Smooth muscle cell (in vitro differentiated cells): ENCODE data around the gene IGLL5. TPM values are rescaled to one million over a fixed set of nuclear protein-coding genes. Genes with fewer than 3 reads are reported as not detected.
"Not testable (repeated sequence)": the region's sequence is repeated elsewhere in the genome, so short reads cannot be mapped to it uniquely, and the experiment has no call there.

Experiments
- DNase-seq: peaks from one replicate; lab custom pipeline; 2025; ENCODE audit not compliant: unreplicated experiment; lab: John Stamatoyannopoulos, UW
- H2AFZ ChIP-seq: fragments of 200-600 bp; sonication (generic); 2 replicates; pipeline ENCODE4 v1.6.0; 2016; ENCODE audit warnings: antibody characterized with exemption, low read depth, mild to moderate bottlenecking
- H3F3A ChIP-seq: fragments of 200-600 bp; sonication (generic); 2 replicates; pipeline ENCODE4 v1.6.0; 2017; ENCODE audit warnings: antibody characterized with exemption, low read depth
- H3K27ac ChIP-seq: fragments of 200-600 bp; sonication (generic); 2 replicates; pipeline ENCODE4 v1.5.1; 2016; ENCODE audit warnings: low read depth, mild to moderate bottlenecking
- H3K27me3 ChIP-seq: fragments of 200-600 bp; sonication (generic); 2 replicates; pipeline ENCODE4 v1.6.1; 2016; ENCODE audit warnings: low read depth, mild to moderate bottlenecking
- H3K36me3 ChIP-seq: fragments of 200-600 bp; sonication (generic); 2 replicates; pipeline ENCODE4 v1.5.1; 2016; ENCODE audit warnings: low read depth
- H3K4me1 ChIP-seq: fragments of 200-600 bp; sonication (generic); 2 replicates; pipeline ENCODE4 v1.5.1; 2016; ENCODE audit warnings: low read depth
- H3K4me2 ChIP-seq: fragments of 200-600 bp; sonication (generic); 2 replicates; pipeline ENCODE4 v1.6.0; 2016; ENCODE audit warnings: mild to moderate bottlenecking
- H3K4me3 ChIP-seq: fragments of 200-600 bp; sonication (generic); 2 replicates; pipeline ENCODE4 v1.5.1; 2016; ENCODE audit warnings: mild to moderate bottlenecking
- H3K79me2 ChIP-seq: fragments of 200-600 bp; sonication (generic); 2 replicates; pipeline ENCODE4 v1.6.0; 2016; ENCODE audit warnings: low read depth, mild to moderate bottlenecking
- H3K9ac ChIP-seq: fragments of 200-600 bp; sonication (generic); 2 replicates; pipeline ENCODE4 v1.6.0; 2016; ENCODE audit warnings: low read depth
- H3K9me3 ChIP-seq: fragments of 200-600 bp; sonication (generic); replicated peaks from 2 replicates; pipeline ENCODE4 v1.5.1; 2016; ENCODE audit warnings: low read depth
- H4K20me1 ChIP-seq: fragments of 200-600 bp; sonication (generic); 2 replicates; pipeline ENCODE4 v1.6.0; 2016; ENCODE audit warnings: low read depth
- CTCF ChIP-seq: fragments of 200-600 bp; sonication (generic); IDR thresholded peaks from 2 replicates; pipeline ENCODE4 v1.5.1; 2017; ENCODE audit warnings: borderline replicate concordance, mild to moderate bottlenecking, antibody characterized with exemption; ENCODE audit not compliant: insufficient read depth, poor library complexity, severe bottlenecking
- WGBS: methylation state at CpG from one replicate; pipeline ENCODE4 v1.1.7; 2016; ENCODE audit warnings: low lambda C conversion rate; 5-methylcytosine and 5-hydroxymethylcytosine counted together
- polyA plus RNA-seq: library from polyadenylated mRNA; unstranded; fragments of >200 nt; fragmentation: Nextera tagmentation; extraction: Ambion mirVana; gene quantifications from 2 replicates; pipeline ENCODE4 v1.2.1, GENCODE V29; 2016
- total RNA-seq: library from RNA; depleted of rRNA; stranded (reverse); fragments of >200 nt; gene quantifications from 2 replicates; pipeline ENCODE4 v1.2.3, GENCODE V29; 2014

The IGLL5 gene
- total and polyA plus RNA-seq, 2 experiments from 2014 or later, result not detected

- Histone ChIP-seq H3K4me1 (no peaks in the 10 kb centered on the region), H3K4me2 (no peak overlapping the region), H4K20me1 (no peaks in the 10 kb centered on the region), H3K9ac (no peak overlapping the region), H3K36me3 (no peaks in the 10 kb centered on the region), H3K27ac (no peak overlapping the region), H3K79me2 (no peaks in the 10 kb centered on the region), H3K4me3 (no peak overlapping the region), H2AFZ (no peak overlapping the region), H3F3A (no peaks in the 10 kb centered on the region), H3K9me3 (no peaks in the 10 kb centered on the region), H3K27me3 (peaks cover 5% of the 10 kb centered on the region)
- DNase-seq, result no peak
- WGBS, result 85% methylated on average over 7 of the region's 7 CpGs
- no peak for TF ChIP-seq CTCF
Measured at GRCh38 chr22:22920104-22920654, 32.6 kb downstream of the IGLL5 start.

- Histone ChIP-seq H3K4me3 (no peak overlapping the region), H4K20me1 (no peaks in the 10 kb centered on the region), H3F3A (no peaks in the 10 kb centered on the region), H3K79me2 (no peaks in the 10 kb centered on the region), H3K27me3 (peaks cover 5% of the 10 kb centered on the region), H3K4me2 (no peak overlapping the region), H2AFZ (no peak overlapping the region), H3K9ac (no peak overlapping the region), H3K9me3 (no peaks in the 10 kb centered on the region), H3K27ac (no peak overlapping the region), H3K36me3 (no peaks in the 10 kb centered on the region), H3K4me1 (no peaks in the 10 kb centered on the region)
- 87% methylated on average over 13 of the region's 13 CpGs for WGBS
- no peak for TF ChIP-seq CTCF
- no peak for DNase-seq
Measured at GRCh38 chr22:22920910-22921550, 33.4 kb downstream of the IGLL5 start.

GRCh38 chr22:22921575-22921974 lies 34.0 kb downstream of the IGLL5 start:
- Histone ChIP-seq H3K4me2 (no peak overlapping the region), H3K9me3 (no peaks in the 10 kb centered on the region), H3K79me2 (no peaks in the 10 kb centered on the region), H3K27me3 (peaks cover 11% of the 10 kb centered on the region), H3K27ac (no peak overlapping the region), H3K4me3 (no peak overlapping the region), H3K36me3 (no peaks in the 10 kb centered on the region), H4K20me1 (no peaks in the 10 kb centered on the region), H3F3A (no peaks in the 10 kb centered on the region), H2AFZ (no peak overlapping the region), H3K9ac (no peak overlapping the region), H3K4me1 (no peaks in the 10 kb centered on the region)
- DNase-seq, result no peak
- no peak for TF ChIP-seq CTCF
- 88% methylated on average over 8 of the region's 8 CpGs for WGBS

GRCh38 chr22:22922092-22922953 lies 34.7 kb downstream of the IGLL5 start:
- not testable (repeated sequence) for H3K27ac ChIP-seq, H3F3A ChIP-seq, H3K4me2 ChIP-seq, H3K4me1 ChIP-seq, H3K79me2 ChIP-seq, H2AFZ ChIP-seq, H3K9me3 ChIP-seq, DNase-seq, H3K9ac ChIP-seq, H4K20me1 ChIP-seq, H3K36me3 ChIP-seq, H3K4me3 ChIP-seq
- 92% methylated on average over 15 of the region's 16 CpGs for WGBS
- peaks cover 11% of the 10 kb centered on the region for H3K27me3 ChIP-seq
